HepG2 (cell line): ENCODE results near the gene QKI. TPM values are rescaled to one million over a fixed set of nuclear protein-coding genes. Genes with fewer than 3 reads are reported as not detected.

ENCODE experiments used
- ATAC-seq: fragments of 200-7000 bp; cut with Tn5 transposase; 3 replicates; pipeline ENCODE4 v1.9.1; 2020; ENCODE audit warnings: mild to moderate bottlenecking, moderate library complexity
- BruUV-seq: library from RNA; stranded (reverse); fragments of 400-500 nt; replicated peaks from 2 replicates; lab custom pipeline; 2021; lab: Mats Ljungman, UMichigan
- CTCF ChIA-PET: fragments of 300-600 bp; formaldehyde crosslinking; extraction: SDS; loops from one replicate; lab custom pipeline; 2021; ENCODE audit warnings: low total read pairs, inconsistent platforms, low intra/inter-chr PET ratio; lab: Yijun Ruan, JAX
- POLR2A ChIA-PET: fragments of 350-600 bp; sonication (Branson Sonifier 250); formaldehyde crosslinking; loops from one replicate; lab custom pipeline; 2020; ENCODE audit warnings: antibody characterized with exemption, inconsistent platforms; lab: Yijun Ruan, JAX
- DNase-seq: peaks from one replicate; pipeline ENCODE4 v3.0.0-alpha.2; 2015; ENCODE audit warnings: low spot score
- FAIRE-seq: peaks from 3 replicates; lab custom pipeline; 2011; peaks lifted over from hg19 to GRCh38; lab: Jason Lieb, UNC
- H2AFZ ChIP-seq: one replicate; pipeline ENCODE4 v1.6.1; 2011; ENCODE audit warnings: low read length, inconsistent platforms
- H3K27ac ChIP-seq: fragments of 300-600 bp; 3 replicates; pipeline ENCODE4 v1.8.0; 2011; ENCODE audit warnings: mixed run types, mild to moderate bottlenecking, mixed read lengths, low read length, inconsistent platforms; ENCODE audit not compliant: insufficient read depth; ENCODE audit errors: extremely low read length
- H3K27me3 ChIP-seq, 2 experiments: fragments of 200-600 bp in 1 of 2; 2 replicates in 1 of 2; 3 replicates in 1 of 2; pipeline versions ENCODE4 v1.6.0 to v1.8.0; 2011; ENCODE audit warnings: low read length in 2 of 2, mild to moderate bottlenecking in 2 of 2, moderate library complexity in 2 of 2, inconsistent platforms in 1 of 2; ENCODE audit not compliant: insufficient read depth in 2 of 2, control insufficient read depth in 1 of 2
- H3K36me3 ChIP-seq, 2 experiments: fragments of 200-600 bp in 1 of 2; replicated peaks in 1 of 2; 2 replicates in 1 of 2; 3 replicates in 1 of 2; pipeline versions ENCODE4 v1.5.1 to v1.8.0; 2011; ENCODE audit warnings: low read length in 2 of 2, inconsistent platforms in 1 of 2; ENCODE audit not compliant: insufficient read depth in 2 of 2, control insufficient read depth in 1 of 2
- H3K4me1 ChIP-seq: 2 replicates; pipeline ENCODE4 v1.5.1; 2012; ENCODE audit warnings: low read length, inconsistent platforms; ENCODE audit not compliant: insufficient read depth
- H3K4me2 ChIP-seq: 2 replicates; pipeline ENCODE4 v1.6.0; 2011; ENCODE audit warnings: low read depth, low read length, inconsistent platforms
- H3K4me3 ChIP-seq, 3 experiments: fragments of 200-600 bp in 1 of 3; sonication (generic), shearing (Covaris generic) in 1 of 3; replicated peaks in 1 of 3; 2 replicates each; pipeline ENCODE4 v1.5.1; 2011 to 2016; ENCODE audit warnings: low read length in 3 of 3, inconsistent platforms in 2 of 3, low read depth in 2 of 3, mild to moderate bottlenecking in 2 of 3, control low read depth in 1 of 3, mixed read lengths in 1 of 3; ENCODE audit not compliant: insufficient read depth in 1 of 3
- H3K79me2 ChIP-seq: one replicate; pipeline ENCODE4 v1.6.1; 2011; ENCODE audit warnings: low read length, inconsistent platforms; ENCODE audit not compliant: insufficient read depth
- H3K9ac ChIP-seq: 2 replicates; pipeline ENCODE4 v1.6.0; 2011; ENCODE audit warnings: mild to moderate bottlenecking, low read depth, low read length, inconsistent platforms; ENCODE audit not compliant: insufficient read depth
- H3K9me3 ChIP-seq: 2 replicates; pipeline ENCODE4 v1.5.1; 2012; ENCODE audit warnings: mild to moderate bottlenecking, low read length
- H4K20me1 ChIP-seq: 2 replicates; pipeline ENCODE4 v1.6.0; 2011; ENCODE audit warnings: inconsistent platforms, mild to moderate bottlenecking, low read length, moderate library complexity; ENCODE audit not compliant: insufficient read depth
- CEBPB ChIP-seq: IDR thresholded peaks from 2 replicates; pipeline ENCODE4 v1.6.1; 2011; ENCODE audit warnings: low read depth, low read length, improper control_type of control experiment, borderline replicate concordance
- ELK4 ChIP-seq: sonication (generic); formaldehyde crosslinking; IDR thresholded peaks from 2 replicates; pipeline ENCODE4 v1.9.0; 2021; ENCODE audit warnings: missing genetic modification reagents, borderline replicate concordance
- POLR2G ChIP-seq: fragments of 200-400 bp; formaldehyde crosslinking; IDR thresholded peaks from 2 replicates; pipeline ENCODE4 v1.6.1; 2018; ENCODE audit warnings: mild to moderate bottlenecking, low read depth, low read length, moderate library complexity
- PRPF4 ChIP-seq: fragments of 200-400 bp; formaldehyde crosslinking; IDR thresholded peaks from 2 replicates; pipeline ENCODE4 v1.6.1; 2016; ENCODE audit warnings: low read length, low read depth; ENCODE audit not compliant: poor library complexity, severe bottlenecking
- ZBTB37 ChIP-seq: sonication (generic); formaldehyde crosslinking; IDR thresholded peaks from 2 replicates; pipeline ENCODE4 v1.4.0; 2020; ENCODE audit warnings: mild to moderate bottlenecking, missing genetic modification reagents
- ZNF20 ChIP-seq: sonication (generic); formaldehyde crosslinking; IDR thresholded peaks from 2 replicates; pipeline ENCODE4 v1.4.0; 2020; ENCODE audit warnings: mild to moderate bottlenecking, moderate library complexity, missing genetic modification reagents
- ZNF432 ChIP-seq: sonication (generic); formaldehyde crosslinking; IDR thresholded peaks from 2 replicates; pipeline ENCODE4 v1.5.0; 2020; ENCODE audit warnings: missing genetic modification reagents, mild to moderate bottlenecking, borderline replicate concordance
- ZNF691 ChIP-seq: sonication (generic); formaldehyde crosslinking; IDR thresholded peaks from 2 replicates; pipeline ENCODE4 v1.4.0; 2020; ENCODE audit warnings: missing genetic modification reagents, low read depth, mild to moderate bottlenecking, borderline replicate concordance
- WGBS: methylation state at CpG from one replicate; pipeline ENCODE4 v1.1.6; 2017; ENCODE audit warnings: low lambda C conversion rate; 5-methylcytosine and 5-hydroxymethylcytosine counted together
- in situ Hi-C: cut with HindIII; loops from 2 replicates; pipeline ENCODE4 v1.10.0; 2017; ENCODE audit warnings: low pct_unique_long_range_greater_than_20kb; ENCODE audit not compliant: extremely low pct_ligation_motif_present
- intact Hi-C: fragments of 100-400 bp; cut with micrococcal nuclease; formaldehyde crosslinking; loops from one replicate; pipeline ENCODE4 v1.10.0; 2022; ENCODE audit not compliant: unreplicated experiment
- polyA plus RNA-seq, 8 experiments: library from polyadenylated mRNA; depleted of rRNA in 3 of 8; stranded (reverse) in 7 of 8; unstranded in 1 of 8; fragments of >200 nt; fragmentation: Illumina TruSeq in 4 of 8; extraction: Trizol in 4 of 8; gene quantifications; 2 replicates each; pipeline versions ENCODE4 v1.2.1 to v1.2.3, GENCODE V29; 2011 to 2016; ENCODE audit warnings: low read depth in 4 of 8, missing spikeins in 1 of 8, mixed read lengths in 1 of 8; ENCODE audit not compliant: insufficient read depth in 1 of 8
- total RNA-seq, 5 experiments: library from RNA; depleted of rRNA; stranded (reverse); fragments of >200 nt; fragmentation: Illumina TruSeq; extraction: Trizol; gene quantifications; 2 replicates each; pipeline ENCODE4 v1.2.3, GENCODE V29; 2016; ENCODE audit warnings: low read depth in 1 of 5
- TF ChIP-seq, protein P1 (sequence below): sonication (generic); formaldehyde crosslinking; conservative IDR thresholded peaks from 2 replicates; pipeline ENCODE4 v1.8.0; 2022; ENCODE audit warnings: low read depth, missing genetic modification reagents
- TF ChIP-seq, protein P2 (sequence below): sonication (generic); formaldehyde crosslinking; IDR thresholded peaks from 2 replicates; pipeline ENCODE4 v1.4.0; 2020; ENCODE audit warnings: missing genetic modification reagents

QKI gene
- total and polyA plus RNA-seq, 2 of the 13 experiments (the other 11 are each of a cell fraction or from before 2014, with no cell fraction given) = 136 to 137 TPM

DNA sequence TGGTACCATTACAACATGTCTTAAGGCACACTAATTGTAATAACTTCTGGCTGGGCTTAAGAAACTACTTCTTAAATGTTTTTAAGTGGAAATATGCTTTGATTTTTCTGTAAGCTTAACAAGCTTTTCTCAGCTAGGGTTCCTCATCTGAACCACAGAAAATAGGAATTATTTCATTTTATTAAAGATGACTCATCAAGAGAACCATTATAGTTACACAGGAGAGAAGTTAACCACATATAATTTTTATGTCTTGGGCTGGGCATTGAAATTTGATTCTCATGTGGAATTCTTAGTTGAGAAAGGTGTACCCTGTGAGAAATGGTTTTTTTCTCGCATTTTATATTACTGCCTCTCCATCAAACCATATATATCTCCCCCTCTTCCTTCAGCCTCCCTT is 75.1 kb downstream of the QKI start:
- intact Hi-C loops (no loop called here), in situ Hi-C loops (no loop called here)
- ChIA-PET POLR2A (no interaction called here), CTCF (no interaction called here)
- H4K20me1 ChIP-seq = peaks cover 2% of the 10 kb centered on the region; the same call in 1 of the 2 replicates
- no peak for DNase-seq
- no peaks in the 10 kb centered on the region for H3K4me1 ChIP-seq
- no peaks in the 10 kb centered on the region for H3K27me3 ChIP-seq
- no peak overlapping the region for H3K4me3 ChIP-seq
- no peak overlapping the region for H3K9ac ChIP-seq
- no peak overlapping the region for H3K4me2 ChIP-seq
- FAIRE-seq = no peak
- H3K9me3 ChIP-seq = no peaks in the 10 kb centered on the region
- ATAC-seq = no peak
- no peak overlapping the region for H3K27ac ChIP-seq
- peaks cover 94% of the 10 kb centered on the region for H3K79me2 ChIP-seq
- no TSS peak for BruUV-seq
- WGBS = 98% methylated on average over 1 of the region's 1 CpG
- no peaks in the 10 kb centered on the region for H3K36me3 ChIP-seq
- no peak overlapping the region for H2AFZ ChIP-seq
- TF ChIP-seq, protein P1, sequence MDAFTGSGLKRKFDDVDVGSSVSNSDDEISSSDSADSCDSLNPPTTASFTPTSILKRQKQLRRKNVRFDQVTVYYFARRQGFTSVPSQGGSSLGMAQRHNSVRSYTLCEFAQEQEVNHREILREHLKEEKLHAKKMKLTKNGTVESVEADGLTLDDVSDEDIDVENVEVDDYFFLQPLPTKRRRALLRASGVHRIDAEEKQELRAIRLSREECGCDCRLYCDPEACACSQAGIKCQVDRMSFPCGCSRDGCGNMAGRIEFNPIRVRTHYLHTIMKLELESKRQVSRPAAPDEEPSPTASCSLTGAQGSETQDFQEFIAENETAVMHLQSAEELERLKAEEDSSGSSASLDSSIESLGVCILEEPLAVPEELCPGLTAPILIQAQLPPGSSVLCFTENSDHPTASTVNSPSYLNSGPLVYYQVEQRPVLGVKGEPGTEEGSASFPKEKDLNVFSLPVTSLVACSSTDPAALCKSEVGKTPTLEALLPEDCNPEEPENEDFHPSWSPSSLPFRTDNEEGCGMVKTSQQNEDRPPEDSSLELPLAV (CRISPR knock-in tag) = no peak
- TF ChIP-seq ELK4 (CRISPR knock-in tag) (no peak), CEBPB (no peak), ZNF691 (CRISPR knock-in tag) (no peak), ZBTB37 (CRISPR knock-in tag) (no peak), PRPF4 (no peak), POLR2G (no peak), ZNF20 (CRISPR knock-in tag) (no peak), ZNF432 (no peak)
- TF ChIP-seq, protein P2, sequence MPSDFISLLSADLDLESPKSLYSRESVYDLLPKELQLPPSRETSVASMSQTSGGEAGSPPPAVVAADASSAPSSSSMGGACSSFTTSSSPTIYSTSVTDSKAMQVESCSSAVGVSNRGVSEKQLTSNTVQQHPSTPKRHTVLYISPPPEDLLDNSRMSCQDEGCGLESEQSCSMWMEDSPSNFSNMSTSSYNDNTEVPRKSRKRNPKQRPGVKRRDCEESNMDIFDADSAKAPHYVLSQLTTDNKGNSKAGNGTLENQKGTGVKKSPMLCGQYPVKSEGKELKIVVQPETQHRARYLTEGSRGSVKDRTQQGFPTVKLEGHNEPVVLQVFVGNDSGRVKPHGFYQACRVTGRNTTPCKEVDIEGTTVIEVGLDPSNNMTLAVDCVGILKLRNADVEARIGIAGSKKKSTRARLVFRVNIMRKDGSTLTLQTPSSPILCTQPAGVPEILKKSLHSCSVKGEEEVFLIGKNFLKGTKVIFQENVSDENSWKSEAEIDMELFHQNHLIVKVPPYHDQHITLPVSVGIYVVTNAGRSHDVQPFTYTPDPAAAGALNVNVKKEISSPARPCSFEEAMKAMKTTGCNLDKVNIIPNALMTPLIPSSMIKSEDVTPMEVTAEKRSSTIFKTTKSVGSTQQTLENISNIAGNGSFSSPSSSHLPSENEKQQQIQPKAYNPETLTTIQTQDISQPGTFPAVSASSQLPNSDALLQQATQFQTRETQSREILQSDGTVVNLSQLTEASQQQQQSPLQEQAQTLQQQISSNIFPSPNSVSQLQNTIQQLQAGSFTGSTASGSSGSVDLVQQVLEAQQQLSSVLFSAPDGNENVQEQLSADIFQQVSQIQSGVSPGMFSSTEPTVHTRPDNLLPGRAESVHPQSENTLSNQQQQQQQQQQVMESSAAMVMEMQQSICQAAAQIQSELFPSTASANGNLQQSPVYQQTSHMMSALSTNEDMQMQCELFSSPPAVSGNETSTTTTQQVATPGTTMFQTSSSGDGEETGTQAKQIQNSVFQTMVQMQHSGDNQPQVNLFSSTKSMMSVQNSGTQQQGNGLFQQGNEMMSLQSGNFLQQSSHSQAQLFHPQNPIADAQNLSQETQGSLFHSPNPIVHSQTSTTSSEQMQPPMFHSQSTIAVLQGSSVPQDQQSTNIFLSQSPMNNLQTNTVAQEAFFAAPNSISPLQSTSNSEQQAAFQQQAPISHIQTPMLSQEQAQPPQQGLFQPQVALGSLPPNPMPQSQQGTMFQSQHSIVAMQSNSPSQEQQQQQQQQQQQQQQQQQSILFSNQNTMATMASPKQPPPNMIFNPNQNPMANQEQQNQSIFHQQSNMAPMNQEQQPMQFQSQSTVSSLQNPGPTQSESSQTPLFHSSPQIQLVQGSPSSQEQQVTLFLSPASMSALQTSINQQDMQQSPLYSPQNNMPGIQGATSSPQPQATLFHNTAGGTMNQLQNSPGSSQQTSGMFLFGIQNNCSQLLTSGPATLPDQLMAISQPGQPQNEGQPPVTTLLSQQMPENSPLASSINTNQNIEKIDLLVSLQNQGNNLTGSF (CRISPR knock-in tag) = no peak
